HG03097 (cell line): ENCODE measurements around the gene ADAM22.
A peak's percentile ranks its signal among the peaks of the same experiment; 100 is the strongest.

Experiments
- ATAC-seq: cut with Tn5 transposase; IDR thresholded peaks from one replicate; pipeline ENCODE4 v1.9.1; 2021; ENCODE audit not compliant: unreplicated experiment, low FRiP score

Gene ADAM22

DNA sequence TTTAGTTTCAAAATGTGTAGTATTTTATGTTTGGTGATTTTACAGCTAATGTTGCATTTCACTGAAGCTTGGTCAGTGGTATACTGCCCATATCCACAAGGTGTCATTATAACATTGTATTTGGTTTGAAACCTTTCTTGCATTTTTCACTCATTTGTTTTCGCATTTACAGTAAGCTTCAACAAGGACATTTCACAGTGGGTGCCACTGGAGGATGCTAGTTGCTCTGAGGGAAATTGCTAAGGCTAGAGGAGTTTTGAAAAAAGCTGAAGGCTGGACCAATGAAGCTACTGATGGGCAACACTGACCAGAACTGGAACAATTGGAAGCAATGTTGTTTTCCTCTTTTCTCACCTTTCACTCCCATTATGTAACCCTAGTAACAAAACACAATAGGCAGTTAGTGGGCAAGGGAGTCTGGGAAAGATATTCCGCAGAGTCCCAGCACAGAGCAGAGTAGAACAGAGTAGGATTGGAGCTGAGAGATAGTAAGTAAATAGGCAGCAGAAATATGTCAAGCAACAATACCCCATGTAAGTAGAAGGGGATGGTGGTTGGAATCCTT is 309.4 kb downstream of the ADAM22 start:
- ATAC-seq, result peak; percentile 78

- no peak for ATAC-seq
These were observed 310.2 kb downstream of the ADAM22 start for GRCh38 chr7:88244258-88244657.
